ENCODE measurements around the gene VAC14.
A peak's percentile ranks its signal among the peaks of the same experiment; 100 is the strongest.

VAC14 gene

DNA sequence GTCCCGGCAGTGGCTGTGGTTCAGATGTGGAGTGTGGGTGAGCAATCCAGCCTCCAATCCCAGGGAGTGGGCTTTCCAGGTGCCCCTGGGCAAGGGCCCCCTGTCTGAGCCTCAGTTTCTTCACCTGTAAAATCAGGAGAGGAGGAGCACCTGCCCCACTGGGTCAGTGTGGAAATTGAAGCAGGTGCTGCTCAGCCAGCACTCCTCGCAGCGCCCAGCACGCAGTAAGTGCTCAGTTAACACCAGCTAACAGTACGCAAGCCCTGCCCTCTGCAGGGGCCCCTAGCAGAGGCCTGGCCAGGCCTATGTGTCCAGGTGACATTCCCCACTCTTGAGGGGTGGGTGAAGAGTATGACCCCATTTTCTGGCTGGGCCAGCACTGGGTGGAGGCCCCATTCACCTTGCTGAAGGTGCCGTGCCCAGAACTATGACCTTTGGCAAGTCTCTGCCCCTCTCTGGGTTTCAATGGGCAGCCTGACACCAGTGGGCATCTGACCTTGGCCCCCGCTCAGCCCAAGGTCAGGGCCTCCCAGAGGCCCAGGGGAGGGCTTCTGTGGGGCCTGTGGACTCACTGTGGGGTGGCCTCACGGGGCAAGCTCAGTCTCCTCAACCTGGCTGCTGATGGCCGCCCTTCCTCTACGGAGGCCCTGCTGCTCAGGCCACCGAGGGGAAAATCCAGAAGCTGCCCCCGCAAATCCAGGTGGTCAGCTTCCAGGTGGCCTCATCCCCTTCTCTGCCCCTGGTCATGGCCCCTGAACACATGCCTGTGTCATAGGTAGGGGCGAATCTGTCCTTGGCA lies 117.6 kb downstream of the VAC14 start:
- DNase-seq (ENCODE audit: low read depth, low spot score), result no peak
- TF ChIP-seq CTCF (IDR thresholded peaks at IDR 0.05; ENCODE audit: low read depth, low read length), result no peak
- H3K4me3 ChIP-seq (ENCODE audit: low read depth, low read length), result peak overlapping the region; percentile 79
- in situ Hi-C loops (cut with HindIII; ENCODE audit: low sequenced_read_pairs), result no loop called here

GRCh38 chr16:70682239-70683145 lies 118.5 kb downstream of the VAC14 start:
- no peak overlapping the region for H3K4me3 ChIP-seq (ENCODE audit: low read depth, low read length)
- no peak for DNase-seq (ENCODE audit: low read depth, low spot score)
- in situ Hi-C loops (cut with HindIII; ENCODE audit: low sequenced_read_pairs), result no loop called here

GRCh38 chr16:70681382-70682238 lies 119.3 kb downstream of the VAC14 start:
- in situ Hi-C loops (cut with HindIII; ENCODE audit: low sequenced_read_pairs), result no loop called here
- TF ChIP-seq CTCF (IDR thresholded peaks at IDR 0.05; ENCODE audit: low read depth, low read length), result no peak
- no peak for DNase-seq (ENCODE audit: low read depth, low spot score)
- H3K4me3 ChIP-seq (ENCODE audit: low read depth, low read length), result no peak overlapping the region

More at GRCh38 chr16:70682239-70683145, 118.5 kb downstream of the VAC14 start:
- TF ChIP-seq CTCF (IDR thresholded peaks at IDR 0.05; ENCODE audit: low read depth, low read length), result no peak

DNA sequence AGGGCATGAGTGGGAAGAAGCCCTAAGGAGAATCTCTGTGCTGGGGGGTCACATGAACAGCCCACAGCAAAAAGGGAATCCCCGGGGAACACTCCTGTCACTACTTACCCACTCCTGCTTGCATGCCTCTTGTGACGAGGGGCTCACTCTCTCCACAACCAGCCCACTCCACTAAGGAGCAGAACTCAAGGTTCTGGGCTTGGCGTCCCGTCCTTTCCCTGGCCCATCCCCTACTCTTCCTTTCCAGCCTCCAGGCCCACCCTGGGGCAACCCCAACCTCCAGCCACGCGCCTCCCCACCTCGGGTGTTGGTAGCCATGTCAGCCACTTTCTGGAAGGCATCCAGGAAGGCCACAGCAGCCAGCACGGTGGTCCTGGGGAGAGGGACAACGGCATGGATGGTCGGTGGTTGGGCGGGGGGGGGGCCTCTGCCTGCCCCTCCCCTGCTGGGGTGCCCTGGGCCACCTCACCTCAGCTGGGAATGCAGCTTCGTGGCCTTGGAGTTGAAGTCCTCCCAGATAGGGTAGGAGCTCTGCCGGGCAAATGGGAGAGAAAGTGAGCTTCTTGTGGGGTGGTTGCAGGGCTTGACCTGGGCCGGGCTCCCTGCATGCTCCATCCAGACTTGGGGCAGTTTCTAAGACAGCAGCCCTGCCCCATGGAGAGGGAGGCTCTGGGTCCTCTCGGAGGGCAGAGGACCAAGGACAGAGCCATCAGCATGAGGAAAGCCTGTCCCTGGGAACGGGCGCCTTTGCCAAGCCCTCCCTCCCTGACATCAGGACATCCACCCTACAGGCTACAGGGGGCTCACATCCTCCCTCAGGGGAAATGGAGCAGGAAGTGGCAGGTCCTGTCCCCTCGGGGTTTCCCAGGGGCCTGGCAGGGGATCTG lies 120.2 kb downstream of the VAC14 start:
- in situ Hi-C loops (cut with HindIII; ENCODE audit: low sequenced_read_pairs), result no loop called here
- no peak for TF ChIP-seq CTCF (IDR thresholded peaks at IDR 0.05; ENCODE audit: low read depth, low read length)
- DNase-seq (ENCODE audit: low read depth, low spot score), result no peak
- no peak overlapping the region for H3K4me3 ChIP-seq (ENCODE audit: low read depth, low read length)

- peak; percentile 46 for TF ChIP-seq CTCF (IDR thresholded peaks at IDR 0.05; ENCODE audit: low read depth, low read length)
- in situ Hi-C loops (cut with HindIII; ENCODE audit: low sequenced_read_pairs), result no loop called here
- no peak for DNase-seq (ENCODE audit: low read depth, low spot score)
- H3K4me3 ChIP-seq (ENCODE audit: low read depth, low read length), result no peak overlapping the region
Measured at GRCh38 chr16:70679671-70680494, 121.1 kb downstream of the VAC14 start.

All from astrocyte of the spinal cord (primary cell).